Measurements from ENCODE around the gene POLR1H.
A peak's percentile ranks its signal among the peaks of the same experiment; 100 is the strongest.

POLR1H gene

DNA sequence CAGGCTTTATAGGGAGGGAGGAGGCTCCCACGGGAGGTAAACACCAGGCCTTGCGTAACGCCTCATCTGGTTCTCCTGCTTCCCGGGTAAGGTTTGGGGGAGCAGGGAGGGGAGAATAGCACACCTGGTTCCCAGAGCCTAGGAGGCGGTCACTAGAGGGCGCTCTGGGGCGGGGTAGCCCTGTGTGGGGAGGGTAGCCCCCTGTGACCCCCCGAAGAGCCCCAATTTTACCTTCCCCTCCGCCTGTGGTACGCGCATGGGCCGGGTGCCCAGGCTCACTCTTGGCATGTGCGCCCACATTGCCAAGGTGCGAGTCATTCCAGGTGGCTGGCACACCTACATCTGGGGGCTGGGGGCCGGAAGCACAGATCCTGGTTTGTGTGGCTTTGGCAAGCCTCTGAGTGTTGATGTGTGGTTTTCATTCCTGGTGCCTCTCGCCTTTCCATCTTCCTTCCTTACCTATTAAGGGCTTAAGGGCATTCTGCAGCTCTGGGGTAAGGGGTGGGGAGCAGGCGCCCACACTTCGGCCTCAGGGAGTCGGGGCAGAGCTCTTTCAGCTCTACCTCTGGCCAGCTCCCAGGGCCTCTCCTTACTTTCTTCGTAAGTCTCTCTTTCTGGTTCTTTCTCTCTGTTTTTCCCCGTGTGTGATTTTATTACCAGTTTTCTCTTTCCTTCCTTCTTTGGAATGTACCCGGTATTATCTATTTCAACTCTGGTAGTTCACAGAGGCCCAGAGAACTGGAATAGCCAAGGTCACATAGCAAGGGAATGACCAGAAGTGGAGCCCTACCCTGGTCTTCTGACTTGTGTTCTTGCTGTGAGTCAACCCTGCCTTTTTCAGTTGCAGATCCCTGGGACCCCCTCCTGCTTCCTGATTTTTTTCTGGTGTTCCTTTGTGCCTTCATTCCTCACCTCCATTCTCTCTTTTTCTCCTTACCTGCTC lies 15.0 kb downstream of the POLR1H start:
- H3K4me3 ChIP-seq (replicated peaks; ENCODE audit: low read depth, low read length): no peak overlapping the region
- H3K27me3 ChIP-seq (replicated peaks; ENCODE audit: control insufficient read depth, insufficient read depth, low read length): peaks cover 5% of the 10 kb centered on the region
- DNase-seq (ENCODE audit: extremely low read depth, insufficient read length): no peak
- TF ChIP-seq, protein P1, sequence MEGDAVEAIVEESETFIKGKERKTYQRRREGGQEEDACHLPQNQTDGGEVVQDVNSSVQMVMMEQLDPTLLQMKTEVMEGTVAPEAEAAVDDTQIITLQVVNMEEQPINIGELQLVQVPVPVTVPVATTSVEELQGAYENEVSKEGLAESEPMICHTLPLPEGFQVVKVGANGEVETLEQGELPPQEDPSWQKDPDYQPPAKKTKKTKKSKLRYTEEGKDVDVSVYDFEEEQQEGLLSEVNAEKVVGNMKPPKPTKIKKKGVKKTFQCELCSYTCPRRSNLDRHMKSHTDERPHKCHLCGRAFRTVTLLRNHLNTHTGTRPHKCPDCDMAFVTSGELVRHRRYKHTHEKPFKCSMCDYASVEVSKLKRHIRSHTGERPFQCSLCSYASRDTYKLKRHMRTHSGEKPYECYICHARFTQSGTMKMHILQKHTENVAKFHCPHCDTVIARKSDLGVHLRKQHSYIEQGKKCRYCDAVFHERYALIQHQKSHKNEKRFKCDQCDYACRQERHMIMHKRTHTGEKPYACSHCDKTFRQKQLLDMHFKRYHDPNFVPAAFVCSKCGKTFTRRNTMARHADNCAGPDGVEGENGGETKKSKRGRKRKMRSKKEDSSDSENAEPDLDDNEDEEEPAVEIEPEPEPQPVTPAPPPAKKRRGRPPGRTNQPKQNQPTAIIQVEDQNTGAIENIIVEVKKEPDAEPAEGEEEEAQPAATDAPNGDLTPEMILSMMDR (IDR thresholded peaks at IDR 0.05; ENCODE audit: insufficient read depth, low read length, poor library complexity, severe bottlenecking): peak; percentile 40
- no peaks in the 10 kb centered on the region for H3K36me3 ChIP-seq (ENCODE audit: control insufficient read depth, insufficient read depth, low read length)

DNA sequence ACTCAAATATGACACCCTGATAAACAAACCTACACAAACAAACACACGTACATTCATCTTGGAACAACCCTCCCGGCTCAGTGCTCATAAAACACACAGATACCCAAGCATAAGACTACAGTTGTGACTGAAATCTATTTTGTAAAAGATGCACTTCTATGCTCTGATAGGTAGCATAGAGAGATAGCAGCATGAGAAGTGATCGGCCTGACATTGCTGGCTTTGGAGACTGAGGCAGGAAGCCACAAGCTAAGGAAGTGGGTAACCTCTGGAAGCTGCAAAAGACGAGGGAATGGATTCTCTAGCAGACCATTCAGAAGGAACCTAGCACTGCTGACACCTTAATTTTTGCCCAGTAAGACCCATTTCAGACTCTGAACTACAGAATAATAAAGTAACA lies 16.2 kb downstream of the POLR1H start:
- no peaks in the 10 kb centered on the region for H3K36me3 ChIP-seq (ENCODE audit: control insufficient read depth, insufficient read depth, low read length)
- peaks cover 5% of the 10 kb centered on the region for H3K27me3 ChIP-seq (replicated peaks; ENCODE audit: control insufficient read depth, insufficient read depth, low read length)
- DNase-seq (ENCODE audit: extremely low read depth, insufficient read length): no peak
- H3K4me3 ChIP-seq (replicated peaks; ENCODE audit: low read depth, low read length): no peak overlapping the region
- TF ChIP-seq, protein P1 (IDR thresholded peaks at IDR 0.05; ENCODE audit: insufficient read depth, low read length, poor library complexity, severe bottlenecking): no peak

DNA sequence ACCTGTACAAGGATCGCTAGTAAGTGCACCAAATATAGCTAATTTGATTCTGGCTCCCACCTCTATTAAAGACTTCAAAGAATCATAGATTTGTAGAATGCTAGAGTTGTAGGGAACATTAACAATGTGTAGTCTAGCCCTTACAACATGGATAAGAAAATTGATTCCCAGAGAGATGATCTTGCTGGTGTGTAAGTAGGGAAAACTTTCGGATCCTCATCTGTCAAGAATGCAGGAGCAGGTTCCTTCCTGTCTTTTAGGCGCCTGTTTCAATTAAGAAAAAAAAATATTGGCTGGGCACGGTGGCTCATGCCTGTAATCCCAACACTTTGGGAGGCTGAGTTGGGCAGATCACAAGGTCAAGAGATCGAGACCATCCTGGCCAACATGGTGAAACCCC lies 26.8 kb downstream of the POLR1H start:
- DNase-seq (ENCODE audit: extremely low read depth, insufficient read length): no peak
- peaks cover 7% of the 10 kb centered on the region for H3K27me3 ChIP-seq (replicated peaks; ENCODE audit: control insufficient read depth, insufficient read depth, low read length)
- TF ChIP-seq, protein P1 (IDR thresholded peaks at IDR 0.05; ENCODE audit: insufficient read depth, low read length, poor library complexity, severe bottlenecking): no peak
- H3K36me3 ChIP-seq (ENCODE audit: control insufficient read depth, insufficient read depth, low read length): no peaks in the 10 kb centered on the region
- no peak overlapping the region for H3K4me3 ChIP-seq (replicated peaks; ENCODE audit: low read depth, low read length)

DNA sequence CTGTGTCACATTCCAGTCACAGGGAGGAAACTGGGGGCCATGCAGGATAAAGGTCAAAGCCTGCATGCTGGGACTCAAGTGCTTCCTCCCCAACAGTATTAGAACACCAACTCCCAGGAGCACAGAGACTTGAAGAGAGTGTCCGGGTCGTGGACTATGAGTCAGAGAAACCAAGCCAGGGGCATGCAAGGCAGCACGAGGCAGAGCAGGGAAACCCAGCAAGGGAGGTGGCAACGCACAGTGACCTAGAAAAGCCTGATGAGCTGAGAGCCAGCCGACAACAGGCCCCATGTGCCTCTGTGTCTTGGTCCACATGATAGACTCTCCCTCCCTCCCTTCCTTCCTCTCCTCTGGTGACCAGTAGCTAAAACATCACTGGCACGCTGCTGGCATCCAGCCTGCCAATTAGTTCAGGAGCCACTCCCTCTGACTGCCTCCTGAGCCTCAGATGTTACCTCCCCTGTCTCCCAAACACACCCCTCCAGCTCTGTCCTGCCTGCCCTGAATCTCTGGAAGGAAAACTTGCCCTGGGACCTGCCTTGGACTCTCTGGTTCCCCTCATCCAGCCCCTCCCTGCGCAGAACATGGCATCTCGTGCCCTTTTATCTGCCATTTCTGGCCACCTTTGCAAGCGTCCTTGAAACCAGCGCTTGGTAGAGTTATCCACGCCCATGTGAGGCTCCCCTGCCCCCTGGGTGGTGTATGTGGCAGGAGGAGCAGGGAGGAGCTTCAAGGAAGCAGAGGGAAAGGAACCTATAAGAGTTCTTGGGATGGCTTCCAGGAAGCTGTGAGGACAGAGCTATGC lies 30.7 kb downstream of the POLR1H start:
- no peak for DNase-seq (ENCODE audit: extremely low read depth, insufficient read length)
- TF ChIP-seq, protein P1 (IDR thresholded peaks at IDR 0.05; ENCODE audit: insufficient read depth, low read length, poor library complexity, severe bottlenecking): no peak
- Histone ChIP-seq H3K4me3 (replicated peaks; ENCODE audit: low read depth, low read length) (no peak overlapping the region), H3K27me3 (replicated peaks; ENCODE audit: control insufficient read depth, insufficient read depth, low read length) (peaks cover 7% of the 10 kb centered on the region), H3K36me3 (ENCODE audit: control insufficient read depth, insufficient read depth, low read length) (no peaks in the 10 kb centered on the region)

DNA sequence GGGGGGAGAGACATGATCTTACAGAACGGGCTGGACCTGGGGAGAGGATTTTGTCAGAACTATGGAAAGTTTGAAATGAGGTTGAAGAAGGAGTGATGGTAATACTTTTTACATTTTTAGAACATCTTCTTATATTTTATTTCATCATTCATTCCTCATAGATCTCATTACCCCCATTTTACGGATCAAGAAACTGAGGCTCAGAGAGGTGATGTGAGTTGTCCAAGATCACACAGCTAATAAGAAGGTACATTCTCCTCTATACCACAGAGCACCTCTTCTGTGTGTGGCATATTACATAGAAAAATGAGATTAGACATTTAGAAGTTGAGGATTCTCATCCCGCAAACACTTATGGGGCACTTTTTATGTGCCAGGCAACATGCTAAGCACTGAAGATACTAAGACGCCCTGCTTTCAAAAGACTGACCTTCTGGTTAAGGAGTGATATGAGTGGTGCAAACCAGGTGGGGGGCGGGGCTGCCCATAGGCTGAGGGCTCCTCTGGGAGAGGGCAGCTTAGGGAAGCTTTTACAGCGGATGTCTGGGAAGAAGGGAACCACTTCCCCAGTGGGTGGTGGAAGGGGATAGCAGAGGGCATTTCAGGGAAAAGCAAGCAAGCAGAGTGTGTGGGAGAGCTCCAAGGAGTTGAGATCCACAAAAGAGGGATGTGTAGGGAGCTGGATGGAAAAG lies 31.9 kb downstream of the POLR1H start:
- no peak for DNase-seq (ENCODE audit: extremely low read depth, insufficient read length)
- Histone ChIP-seq H3K36me3 (ENCODE audit: control insufficient read depth, insufficient read depth, low read length) (no peaks in the 10 kb centered on the region), H3K27me3 (replicated peaks; ENCODE audit: control insufficient read depth, insufficient read depth, low read length) (peaks cover 7% of the 10 kb centered on the region), H3K4me3 (replicated peaks; ENCODE audit: low read depth, low read length) (no peak overlapping the region)
- TF ChIP-seq, protein P1 (IDR thresholded peaks at IDR 0.05; ENCODE audit: insufficient read depth, low read length, poor library complexity, severe bottlenecking): no peak

Data from GM06990 (cell line).